HepG2 (cell line): ENCODE results near the gene FUT3. TPM values are rescaled to one million over a fixed set of nuclear protein-coding genes. Genes with fewer than 3 reads are reported as not detected.

Experiments used
- ASH2L ChIP-seq: fragments of 300-600, 200-600 bp; sonication (generic); IDR thresholded peaks from 2 replicates; pipeline ENCODE4 v1.7.0; 2017; ENCODE audit warnings: low read depth, mild to moderate bottlenecking, moderate library complexity, mixed read lengths, low read length; ENCODE audit not compliant: insufficient read length
- BHLHE40 ChIP-seq: IDR thresholded peaks from 2 replicates; pipeline ENCODE4 v1.6.1; 2011; ENCODE audit warnings: low read length, improper control_type of control experiment
- HIVEP1 ChIP-seq: sonication (generic); formaldehyde crosslinking; IDR thresholded peaks from 2 replicates; pipeline ENCODE4 v1.4.0; 2020; ENCODE audit warnings: mild to moderate bottlenecking, missing genetic modification reagents
- MAFG ChIP-seq: sonication (generic); formaldehyde crosslinking; IDR thresholded peaks from 2 replicates; pipeline ENCODE4 v1.5.1; 2020; ENCODE audit warnings: mild to moderate bottlenecking, missing genetic modification reagents
- MATR3 ChIP-seq: sonication (generic); formaldehyde crosslinking; IDR thresholded peaks from 2 replicates; pipeline ENCODE4 v1.4.0; 2020; ENCODE audit warnings: missing genetic modification reagents
- NFKBIZ ChIP-seq: IDR thresholded peaks from 2 replicates; pipeline ENCODE4 v1.6.1; 2018; ENCODE audit warnings: missing genetic modification reagents, missing compliant biosample characterization
- NR1H2 ChIP-seq: sonication (generic); formaldehyde crosslinking; IDR thresholded peaks from 2 replicates; pipeline ENCODE4 v1.8.1; 2022; ENCODE audit warnings: low read depth, missing genetic modification reagents, borderline replicate concordance
- POLR2G ChIP-seq: fragments of 200-400 bp; formaldehyde crosslinking; IDR thresholded peaks from 2 replicates; pipeline ENCODE4 v1.6.1; 2018; ENCODE audit warnings: mild to moderate bottlenecking, low read depth, low read length, moderate library complexity
- PRMT3 ChIP-seq: sonication (generic); formaldehyde crosslinking; IDR thresholded peaks from 2 replicates; pipeline ENCODE4 v1.8.1; 2022; ENCODE audit warnings: low read depth, mild to moderate bottlenecking, moderate library complexity, missing genetic modification reagents, borderline replicate concordance
- RBM39 ChIP-seq: fragments of 200-400 bp; formaldehyde crosslinking; IDR thresholded peaks from one replicate; pipeline ENCODE4 v1.6.1; 2018; ENCODE audit warnings: antibody characterized with exemption, mild to moderate bottlenecking, low read depth, low read length; ENCODE audit not compliant: poor library complexity, severe bottlenecking
- TBX3 ChIP-seq: fragments of 450-650 bp; IDR thresholded peaks from 2 replicates; pipeline ENCODE4 v1.6.1; 2017; ENCODE audit warnings: antibody characterized with exemption, mild to moderate bottlenecking, inconsistent platforms, borderline replicate concordance
- ZMYM3 ChIP-seq: sonication (generic); formaldehyde crosslinking; IDR thresholded peaks from 2 replicates; pipeline ENCODE4 v1.5.1; 2020; ENCODE audit warnings: mild to moderate bottlenecking, missing genetic modification reagents
- ZNF138 ChIP-seq: sonication (generic); formaldehyde crosslinking; IDR thresholded peaks from 2 replicates; pipeline ENCODE4 v1.5.0; 2020; ENCODE audit warnings: mild to moderate bottlenecking, low read depth, missing genetic modification reagents
- ZNF17 ChIP-seq: sonication (generic); formaldehyde crosslinking; IDR thresholded peaks from 2 replicates; pipeline ENCODE4 v1.5.0; 2020; ENCODE audit warnings: mild to moderate bottlenecking, missing genetic modification reagents
- ZNF30 ChIP-seq: sonication (generic); formaldehyde crosslinking; IDR thresholded peaks from 2 replicates; pipeline ENCODE4 v1.5.0; 2020; ENCODE audit warnings: mild to moderate bottlenecking, missing genetic modification reagents
- ZNF317 ChIP-seq: sonication (generic); formaldehyde crosslinking; IDR thresholded peaks from 2 replicates; pipeline ENCODE4 v1.5.0; 2020; ENCODE audit warnings: mild to moderate bottlenecking, missing genetic modification reagents
- ZNF619 ChIP-seq: sonication (generic); formaldehyde crosslinking; IDR thresholded peaks from 2 replicates; pipeline ENCODE4 v1.4.0; 2020; ENCODE audit warnings: mild to moderate bottlenecking, missing genetic modification reagents
- ZNF720 ChIP-seq: sonication (generic); formaldehyde crosslinking; IDR thresholded peaks from 2 replicates; pipeline ENCODE4 v1.4.0; 2020; ENCODE audit warnings: missing genetic modification reagents
- ZNF746 ChIP-seq: sonication (generic); formaldehyde crosslinking; IDR thresholded peaks from 2 replicates; pipeline ENCODE4 v1.8.0; 2022; ENCODE audit warnings: mild to moderate bottlenecking, missing genetic modification reagents
- polyA plus RNA-seq, 8 experiments: library from polyadenylated mRNA; depleted of rRNA in 3 of 8; stranded (reverse) in 7 of 8; unstranded in 1 of 8; fragments of >200 nt; fragmentation: Illumina TruSeq in 4 of 8; extraction: Trizol in 4 of 8; gene quantifications; 2 replicates each; pipeline versions ENCODE4 v1.2.1 to v1.2.3, GENCODE V29; 2011 to 2016; ENCODE audit warnings: low read depth in 4 of 8, missing spikeins in 1 of 8, mixed read lengths in 1 of 8; ENCODE audit not compliant: insufficient read depth in 1 of 8
- total RNA-seq, 5 experiments: library from RNA; depleted of rRNA; stranded (reverse); fragments of >200 nt; fragmentation: Illumina TruSeq; extraction: Trizol; gene quantifications; 2 replicates each; pipeline ENCODE4 v1.2.3, GENCODE V29; 2016; ENCODE audit warnings: low read depth in 1 of 5
- TF ChIP-seq, protein P1 (sequence below): sonication (generic); formaldehyde crosslinking; IDR thresholded peaks from 2 replicates; pipeline ENCODE4 v1.4.0; 2020; ENCODE audit warnings: missing genetic modification reagents, mild to moderate bottlenecking, borderline replicate concordance
- TF ChIP-seq, protein P2 (sequence below): sonication (generic); formaldehyde crosslinking; IDR thresholded peaks from 2 replicates; pipeline ENCODE4 v1.4.0; 2020; ENCODE audit warnings: missing genetic modification reagents
- TF ChIP-seq, protein P3 (sequence below): sonication (generic); formaldehyde crosslinking; IDR thresholded peaks from 2 replicates; pipeline ENCODE4 v1.8.0; 2023; ENCODE audit warnings: mild to moderate bottlenecking, missing genetic modification reagents
- TF ChIP-seq, protein P4 (sequence below): sonication (generic); formaldehyde crosslinking; IDR thresholded peaks from 2 replicates; pipeline ENCODE4 v1.4.0; 2020; ENCODE audit warnings: missing genetic modification reagents

The FUT3 gene
- total and polyA plus RNA-seq, 2 of the 13 experiments (the other 11 are each of a cell fraction or from before 2014, with no cell fraction given), result 0.53 to 1.1 TPM

DNA sequence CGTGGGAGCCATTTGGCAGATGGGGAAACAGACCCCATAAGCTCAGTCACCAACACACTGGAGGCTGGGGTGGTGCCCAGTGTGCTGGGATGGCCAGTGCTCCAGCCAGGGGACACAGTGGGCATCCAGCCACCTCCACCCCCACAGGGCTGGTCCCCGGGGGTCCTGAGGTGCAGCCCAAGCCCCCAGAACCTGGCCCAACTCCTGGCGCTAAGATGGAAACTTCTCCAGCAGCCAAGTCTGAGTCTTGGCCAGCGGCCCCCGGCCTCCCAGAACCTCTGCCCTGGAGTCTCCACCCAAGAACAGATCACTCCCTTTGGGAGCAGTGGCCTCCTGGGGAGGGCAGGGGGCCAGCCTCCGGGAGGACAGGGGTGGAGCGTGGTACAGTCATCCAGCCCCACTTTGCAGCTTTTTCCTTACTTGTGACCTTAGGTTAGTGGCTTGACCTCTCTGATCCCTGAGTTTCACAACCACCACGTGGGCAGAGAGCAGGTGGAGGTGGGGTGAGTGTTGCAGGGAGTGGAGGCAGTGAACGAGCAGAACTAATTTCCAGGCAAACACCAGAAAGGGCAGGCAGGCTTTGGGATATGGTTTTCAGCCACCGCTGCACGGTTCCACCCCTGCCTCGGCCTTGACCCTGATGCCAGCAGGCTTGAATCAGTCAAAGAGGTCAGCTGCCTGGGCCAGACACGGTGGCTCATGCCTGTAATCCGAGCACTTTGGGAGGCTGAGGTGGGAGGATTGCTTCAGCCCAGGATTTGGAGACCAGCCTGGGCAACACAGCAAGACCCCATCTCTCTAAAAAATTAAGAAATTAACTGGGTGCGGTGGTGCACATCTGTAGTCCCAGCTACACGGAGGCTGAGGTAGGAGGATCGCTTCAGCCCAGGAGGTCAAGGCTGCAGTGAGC lies 50.6 kb downstream of the FUT3 start (continued):
- TF ChIP-seq, protein P1, sequence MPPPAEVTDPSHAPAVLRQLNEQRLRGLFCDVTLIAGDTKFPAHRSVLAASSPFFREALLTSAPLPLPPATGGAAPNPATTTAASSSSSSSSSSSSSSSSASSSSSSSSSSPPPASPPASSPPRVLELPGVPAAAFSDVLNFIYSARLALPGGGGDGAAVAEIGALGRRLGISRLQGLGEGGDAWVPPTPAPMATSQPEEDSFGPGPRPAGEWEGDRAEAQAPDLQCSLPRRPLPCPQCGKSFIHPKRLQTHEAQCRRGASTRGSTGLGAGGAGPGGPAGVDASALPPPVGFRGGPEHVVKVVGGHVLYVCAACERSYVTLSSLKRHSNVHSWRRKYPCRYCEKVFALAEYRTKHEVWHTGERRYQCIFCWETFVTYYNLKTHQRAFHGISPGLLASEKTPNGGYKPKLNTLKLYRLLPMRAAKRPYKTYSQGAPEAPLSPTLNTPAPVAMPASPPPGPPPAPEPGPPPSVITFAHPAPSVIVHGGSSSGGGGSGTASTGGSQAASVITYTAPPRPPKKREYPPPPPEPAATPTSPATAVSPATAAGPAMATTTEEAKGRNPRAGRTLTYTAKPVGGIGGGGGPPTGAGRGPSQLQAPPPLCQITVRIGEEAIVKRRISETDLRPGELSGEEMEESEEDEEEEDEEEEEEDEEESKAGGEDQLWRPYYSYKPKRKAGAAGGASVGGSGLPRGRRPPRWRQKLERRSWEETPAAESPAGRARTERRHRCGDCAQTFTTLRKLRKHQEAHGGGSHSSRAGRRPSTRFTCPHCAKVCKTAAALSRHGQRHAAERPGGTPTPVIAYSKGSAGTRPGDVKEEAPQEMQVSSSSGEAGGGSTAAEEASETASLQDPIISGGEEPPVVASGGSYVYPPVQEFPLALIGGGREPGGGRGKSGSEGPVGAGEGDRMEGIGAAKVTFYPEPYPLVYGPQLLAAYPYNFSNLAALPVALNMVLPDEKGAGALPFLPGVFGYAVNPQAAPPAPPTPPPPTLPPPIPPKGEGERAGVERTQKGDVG (CRISPR knock-in tag), result no peak
- TF ChIP-seq NFKBIZ (no peak), ZNF17 (CRISPR knock-in tag) (no peak), MAFG (no peak), PRMT3 (CRISPR knock-in tag) (no peak), HIVEP1 (peak; percentile 23; the same call in 1 of the 2 replicates), ZNF30 (CRISPR knock-in tag) (no peak), ZNF619 (CRISPR knock-in tag) (no peak), POLR2G (no peak), NR1H2 (CRISPR knock-in tag) (no peak), ASH2L (no peak), ZNF317 (no peak), ZMYM3 (CRISPR knock-in tag) (peak; percentile 97), TBX3 (no peak), ZNF138 (no peak), ZNF720 (CRISPR knock-in tag) (no peak), RBM39 (no peak), BHLHE40 (no peak), ZNF746 (CRISPR knock-in tag) (no peak), MATR3 (CRISPR knock-in tag) (no peak)
- TF ChIP-seq, protein P2, sequence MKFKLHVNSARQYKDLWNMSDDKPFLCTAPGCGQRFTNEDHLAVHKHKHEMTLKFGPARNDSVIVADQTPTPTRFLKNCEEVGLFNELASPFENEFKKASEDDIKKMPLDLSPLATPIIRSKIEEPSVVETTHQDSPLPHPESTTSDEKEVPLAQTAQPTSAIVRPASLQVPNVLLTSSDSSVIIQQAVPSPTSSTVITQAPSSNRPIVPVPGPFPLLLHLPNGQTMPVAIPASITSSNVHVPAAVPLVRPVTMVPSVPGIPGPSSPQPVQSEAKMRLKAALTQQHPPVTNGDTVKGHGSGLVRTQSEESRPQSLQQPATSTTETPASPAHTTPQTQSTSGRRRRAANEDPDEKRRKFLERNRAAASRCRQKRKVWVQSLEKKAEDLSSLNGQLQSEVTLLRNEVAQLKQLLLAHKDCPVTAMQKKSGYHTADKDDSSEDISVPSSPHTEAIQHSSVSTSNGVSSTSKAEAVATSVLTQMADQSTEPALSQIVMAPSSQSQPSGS, result no peak
- TF ChIP-seq, protein P3, sequence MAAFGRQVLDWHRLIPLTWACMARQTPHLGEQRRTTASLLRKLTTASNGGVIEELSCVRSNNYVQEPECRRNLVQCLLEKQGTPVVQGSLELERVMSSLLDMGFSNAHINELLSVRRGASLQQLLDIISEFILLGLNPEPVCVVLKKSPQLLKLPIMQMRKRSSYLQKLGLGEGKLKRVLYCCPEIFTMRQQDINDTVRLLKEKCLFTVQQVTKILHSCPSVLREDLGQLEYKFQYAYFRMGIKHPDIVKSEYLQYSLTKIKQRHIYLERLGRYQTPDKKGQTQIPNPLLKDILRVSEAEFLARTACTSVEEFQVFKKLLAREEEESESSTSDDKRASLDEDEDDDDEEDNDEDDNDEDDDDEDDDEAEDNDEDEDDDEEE (CRISPR knock-in tag), result no peak
- TF ChIP-seq, protein P4, sequence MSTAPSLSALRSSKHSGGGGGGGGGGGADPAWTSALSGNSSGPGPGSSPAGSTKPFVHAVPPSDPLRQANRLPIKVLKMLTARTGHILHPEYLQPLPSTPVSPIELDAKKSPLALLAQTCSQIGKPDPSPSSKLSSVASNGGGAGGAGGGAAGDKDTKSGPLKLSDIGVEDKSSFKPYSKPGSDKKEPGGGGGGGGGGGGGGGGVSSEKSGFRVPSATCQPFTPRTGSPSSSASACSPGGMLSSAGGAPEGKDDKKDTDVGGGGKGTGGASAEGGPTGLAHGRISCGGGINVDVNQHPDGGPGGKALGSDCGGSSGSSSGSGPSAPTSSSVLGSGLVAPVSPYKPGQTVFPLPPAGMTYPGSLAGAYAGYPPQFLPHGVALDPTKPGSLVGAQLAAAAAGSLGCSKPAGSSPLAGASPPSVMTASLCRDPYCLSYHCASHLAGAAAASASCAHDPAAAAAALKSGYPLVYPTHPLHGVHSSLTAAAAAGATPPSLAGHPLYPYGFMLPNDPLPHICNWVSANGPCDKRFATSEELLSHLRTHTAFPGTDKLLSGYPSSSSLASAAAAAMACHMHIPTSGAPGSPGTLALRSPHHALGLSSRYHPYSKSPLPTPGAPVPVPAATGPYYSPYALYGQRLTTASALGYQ (CRISPR knock-in tag), result 0 out of 2 replicates have a peak, but pooled peaks have one; percentile 37
